Caco-2 (cell line): Measurements from ENCODE around the gene DARS1. TPM values are rescaled to one million over a fixed set of nuclear protein-coding genes. Genes with fewer than 3 reads are reported as not detected.

Experiments used
- BruUV-seq: library from RNA; stranded (reverse); fragments of 400-500 nt; replicated peaks from 2 replicates; lab custom pipeline; 2021; lab: Mats Ljungman, UMichigan
- CTCF ChIA-PET: fragments of 300-600 bp; sonication (Branson Sonifier 250); formaldehyde crosslinking; loops from one replicate; lab custom pipeline; 2022; ENCODE audit warnings: antibody characterized with exemption; lab: Charles Lee
- POLR2A ChIA-PET: fragments of 300-600 bp; sonication (Branson Sonifier 250); formaldehyde crosslinking; loops from one replicate; lab custom pipeline; 2022; ENCODE audit warnings: antibody characterized with exemption; lab: Charles Lee
- DNase-seq, 2 experiments: peaks; one replicate each; pipeline versions ENCODE4 v3.0.0 to v3.0.0-alpha.2; 2020 to 2022
- H3K27me3 ChIP-seq: replicated peaks from 2 replicates; pipeline ENCODE4 v1.6.0; 2011; ENCODE audit warnings: low read length; ENCODE audit not compliant: control insufficient read depth, insufficient read depth
- H3K36me3 ChIP-seq: 2 replicates; pipeline ENCODE4 v1.5.1; 2011; ENCODE audit warnings: low read length; ENCODE audit not compliant: control insufficient read depth, insufficient read depth
- H3K4me1 ChIP-seq: fragments of 250-450 bp; sonication (Bioruptor Pico); 2 replicates; pipeline ENCODE4 v1.5.1; 2020; ENCODE audit warnings: mild to moderate bottlenecking
- H3K4me3 ChIP-seq: 2 replicates; pipeline ENCODE4 v1.5.1; 2011; ENCODE audit warnings: low read depth, mild to moderate bottlenecking, control low read depth, low read length
- H3K9me3 ChIP-seq: fragments of 250-450 bp; sonication (Bioruptor Pico); 2 replicates; pipeline ENCODE4 v1.5.1; 2020; ENCODE audit warnings: mild to moderate bottlenecking, moderate library complexity
- H3K27ac Mint-ChIP-seq: one replicate; pipeline ENCODE4 v1.8.0; 2022; ENCODE audit warnings: mixed read lengths; ENCODE audit not compliant: unreplicated experiment
- H3K27me3 Mint-ChIP-seq: one replicate; pipeline ENCODE4 v1.8.0; 2022; ENCODE audit warnings: mixed read lengths; ENCODE audit not compliant: insufficient read depth, unreplicated experiment
- H3K36me3 Mint-ChIP-seq: one replicate; pipeline ENCODE4 v1.8.0; 2022; ENCODE audit warnings: mild to moderate bottlenecking, mixed read lengths; ENCODE audit not compliant: insufficient read depth, unreplicated experiment
- H3K4me1 Mint-ChIP-seq: one replicate; pipeline ENCODE4 v1.8.0; 2022; ENCODE audit warnings: low read depth, mixed read lengths; ENCODE audit not compliant: unreplicated experiment
- H3K4me3 Mint-ChIP-seq: one replicate; pipeline ENCODE4 v1.8.0; 2022; ENCODE audit warnings: mild to moderate bottlenecking, moderate library complexity, mixed read lengths; ENCODE audit not compliant: unreplicated experiment
- H3K9me3 Mint-ChIP-seq: one replicate; pipeline ENCODE4 v1.8.0; 2022; ENCODE audit warnings: mixed read lengths; ENCODE audit not compliant: unreplicated experiment
- CTCF ChIP-seq, 2 experiments: fragments of 200-600 bp in 1 of 2; IDR thresholded peaks; 1 replicate in 1 of 2; 2 replicates in 1 of 2; pipeline versions ENCODE4 v1.5.1 to v1.8.0; 2011 to 2022; ENCODE audit warnings: antibody characterized with exemption in 1 of 2, control low read depth in 1 of 2, inconsistent platforms in 1 of 2, low read depth in 1 of 2, low read length in 1 of 2, mild to moderate bottlenecking in 1 of 2, moderate library complexity in 1 of 2; ENCODE audit not compliant: insufficient read depth in 1 of 2, severe bottlenecking in 1 of 2, unreplicated experiment in 1 of 2
- intact Hi-C: fragments of 100-400 bp; cut with micrococcal nuclease; formaldehyde crosslinking; loops from one replicate; pipeline ENCODE4 v1.10.0; 2022; ENCODE audit not compliant: unreplicated experiment
- total RNA-seq: library from RNA; stranded (reverse); gene quantifications from 2 replicates; pipeline ENCODE4 v1.2.3, GENCODE V29; 2022

The DARS1 gene
- total RNA-seq, 1 experiment from 2014 or later: 90.9 TPM

GRCh38 chr2:135952891-135953290 is 32.5 kb downstream of the DARS1 start:
- H3K27me3 ChIP-seq: no peaks in the 10 kb centered on the region
- no peak for DNase-seq
- CTCF ChIA-PET: interaction anchor here (0.6 kb wide), 1 partner anchor 99 kb away, joined by 3 read pairs; no protein-coding TSS in a partner anchor
- H3K4me3 Mint-ChIP-seq: no peak overlapping the region
- BruUV-seq: no TSS peak
- no peak overlapping the region for H3K27ac Mint-ChIP-seq
- no peaks in the 10 kb centered on the region for H3K9me3 ChIP-seq
- intact Hi-C loops: no loop called here
- peaks cover 24% of the 10 kb centered on the region for H3K36me3 Mint-ChIP-seq
- TF ChIP-seq CTCF (IDR thresholded peaks at IDR 0.05; ENCODE audit: insufficient read depth in 1 of 2, low read depth in 1 of 2, low read length in 1 of 2, severe bottlenecking in 1 of 2, unreplicated experiment in 1 of 2): no peak
- H3K4me3 ChIP-seq: no peak overlapping the region
- H3K36me3 ChIP-seq: no peaks in the 10 kb centered on the region
- H3K4me1 ChIP-seq: peaks cover 6% of the 10 kb centered on the region; the same call in 1 of the 2 replicates
- H3K4me1 Mint-ChIP-seq: no peaks in the 10 kb centered on the region
- no peaks in the 10 kb centered on the region for H3K9me3 Mint-ChIP-seq
- H3K27me3 Mint-ChIP-seq: no peaks in the 10 kb centered on the region
- POLR2A ChIA-PET: no interaction called here

- CTCF ChIA-PET: no interaction called here
- no TSS peak for BruUV-seq
Observed at GRCh38 chr2:135951041-135951583, 34.3 kb downstream of the DARS1 start.

More at GRCh38 chr2:135951041-135951583, 34.3 kb downstream of the DARS1 start:
- Histone ChIP-seq H3K36me3 (no peaks in the 10 kb centered on the region), H3K9me3 (no peaks in the 10 kb centered on the region), H3K4me1 (peaks cover 6% of the 10 kb centered on the region; the same call in 1 of the 2 replicates), H3K27me3 (no peaks in the 10 kb centered on the region), H3K4me3 (no peak overlapping the region)
- no peak for DNase-seq
- intact Hi-C loops: no loop called here
- H3K9me3 Mint-ChIP-seq: no peaks in the 10 kb centered on the region
- no peak overlapping the region for H3K27ac Mint-ChIP-seq
- no peaks in the 10 kb centered on the region for H3K27me3 Mint-ChIP-seq
- no peaks in the 10 kb centered on the region for H3K4me1 Mint-ChIP-seq
- TF ChIP-seq CTCF (IDR thresholded peaks at IDR 0.05; ENCODE audit: insufficient read depth in 1 of 2, low read depth in 1 of 2, low read length in 1 of 2, severe bottlenecking in 1 of 2, unreplicated experiment in 1 of 2): no peak
- no peak overlapping the region for H3K4me3 Mint-ChIP-seq
- POLR2A ChIA-PET: no interaction called here
- peaks cover 21% of the 10 kb centered on the region for H3K36me3 Mint-ChIP-seq
